ENCODE results near the gene ZAP70. TPM values are rescaled to one million over a fixed set of nuclear protein-coding genes. Genes with fewer than 3 reads are reported as not detected.
A peak's percentile ranks its signal among the peaks of the same experiment; 100 is the strongest.
"Not testable (repeated sequence)": the region's sequence is repeated elsewhere in the genome, so short reads cannot be mapped to it uniquely, and the experiment has no call there.

Gene ZAP70
- total RNA-seq, 2 donors from 2014 or later = 8.3 to 10.4 TPM

DNA sequence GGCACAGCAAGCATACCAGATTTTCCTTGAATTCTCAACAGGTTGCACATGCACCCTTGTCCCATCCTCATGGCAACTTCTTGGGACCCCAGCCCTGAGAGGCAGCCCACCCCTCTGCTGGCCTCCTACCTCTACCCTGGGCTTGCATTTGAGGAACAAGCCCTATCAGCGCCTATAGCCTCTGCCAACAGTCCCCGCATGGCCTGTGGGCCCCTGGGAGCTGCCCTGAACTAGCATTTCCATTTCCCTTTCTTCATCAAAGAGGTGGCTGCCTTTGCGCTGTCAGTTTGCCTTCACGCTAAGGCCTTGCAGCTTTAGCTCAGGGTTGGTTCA, 5.4 kb upstream of the ZAP70 start:
- no peaks in the 10 kb centered on the region for H3K27me3 Mint-ChIP-seq (ENCODE audit: insufficient read depth)
- DNase-seq = peak; percentile 30
- Histone ChIP-seq H3K27me3 (ENCODE audit: control insufficient read depth, insufficient read depth, low read length, poor library complexity, severe bottlenecking) (no peaks in the 10 kb centered on the region), H3K4me3 (ENCODE audit: low read length) (no peak overlapping the region), H3K27ac (ENCODE audit: low read depth, low read length) (no peak overlapping the region), H3K4me1 (ENCODE audit: control insufficient read depth, insufficient read depth, low read length) (peaks cover 22% of the 10 kb centered on the region), H3K9me3 (ENCODE audit: control insufficient read depth, low read length) (no peaks in the 10 kb centered on the region), H3K36me3 (ENCODE audit: control insufficient read depth, insufficient read depth, low read length) (no peaks in the 10 kb centered on the region), H3K9ac (ENCODE audit: extremely low read depth, low read length, poor library complexity, severe bottlenecking) (no peak overlapping the region)
- H3K36me3 Mint-ChIP-seq (ENCODE audit: low read depth) = peaks cover 2% of the 10 kb centered on the region
- H3K4me3 Mint-ChIP-seq = no peak overlapping the region
- H3K4me1 Mint-ChIP-seq = peaks cover 26% of the 10 kb centered on the region
- 95 to 97% methylated on average over 4 of the region's 4 CpGs for WGBS, 2 experiments (ENCODE audit: insufficient coverage in 1 of 2, insufficient read length in 1 of 2)
- H3K9me3 Mint-ChIP-seq = peaks cover 2% of the 10 kb centered on the region
- TF ChIP-seq, protein P1, sequence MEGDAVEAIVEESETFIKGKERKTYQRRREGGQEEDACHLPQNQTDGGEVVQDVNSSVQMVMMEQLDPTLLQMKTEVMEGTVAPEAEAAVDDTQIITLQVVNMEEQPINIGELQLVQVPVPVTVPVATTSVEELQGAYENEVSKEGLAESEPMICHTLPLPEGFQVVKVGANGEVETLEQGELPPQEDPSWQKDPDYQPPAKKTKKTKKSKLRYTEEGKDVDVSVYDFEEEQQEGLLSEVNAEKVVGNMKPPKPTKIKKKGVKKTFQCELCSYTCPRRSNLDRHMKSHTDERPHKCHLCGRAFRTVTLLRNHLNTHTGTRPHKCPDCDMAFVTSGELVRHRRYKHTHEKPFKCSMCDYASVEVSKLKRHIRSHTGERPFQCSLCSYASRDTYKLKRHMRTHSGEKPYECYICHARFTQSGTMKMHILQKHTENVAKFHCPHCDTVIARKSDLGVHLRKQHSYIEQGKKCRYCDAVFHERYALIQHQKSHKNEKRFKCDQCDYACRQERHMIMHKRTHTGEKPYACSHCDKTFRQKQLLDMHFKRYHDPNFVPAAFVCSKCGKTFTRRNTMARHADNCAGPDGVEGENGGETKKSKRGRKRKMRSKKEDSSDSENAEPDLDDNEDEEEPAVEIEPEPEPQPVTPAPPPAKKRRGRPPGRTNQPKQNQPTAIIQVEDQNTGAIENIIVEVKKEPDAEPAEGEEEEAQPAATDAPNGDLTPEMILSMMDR (conservative IDR thresholded peaks at IDR 0.05) = no peak
- H3K27ac Mint-ChIP-seq = no peak overlapping the region

DNA sequence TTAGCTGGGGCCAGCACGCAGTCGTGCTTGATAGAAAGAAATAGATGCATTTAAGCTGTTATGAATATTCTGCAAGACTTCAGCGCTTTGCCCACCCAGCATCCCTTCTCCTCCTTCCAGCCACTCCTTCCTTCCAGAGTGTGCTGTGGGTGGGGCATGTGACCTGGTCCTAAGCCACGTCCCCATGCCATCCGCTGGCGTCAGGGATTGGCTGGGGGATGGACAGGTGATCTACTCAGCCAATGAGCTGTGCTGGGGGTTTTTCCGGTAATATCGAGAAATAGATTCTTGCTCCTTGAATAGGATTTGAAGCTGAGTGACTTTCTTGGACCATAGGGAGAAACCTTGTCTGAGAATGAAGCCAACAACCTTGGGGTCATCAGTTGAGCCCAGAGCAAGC, 4.8 kb upstream of the ZAP70 start:
- no peak overlapping the region for H3K4me3 Mint-ChIP-seq
- 95 to 98% methylated on average over 4 to 8 of the region's 8 CpGs for WGBS, 2 experiments (ENCODE audit: insufficient coverage in 1 of 2, insufficient read length in 1 of 2)
- Histone ChIP-seq H3K9ac (ENCODE audit: extremely low read depth, low read length, poor library complexity, severe bottlenecking) (no peak overlapping the region), H3K4me3 (ENCODE audit: low read length) (no peak overlapping the region), H3K36me3 (ENCODE audit: control insufficient read depth, insufficient read depth, low read length) (no peaks in the 10 kb centered on the region), H3K27me3 (ENCODE audit: control insufficient read depth, insufficient read depth, low read length, poor library complexity, severe bottlenecking) (no peaks in the 10 kb centered on the region), H3K27ac (ENCODE audit: low read depth, low read length) (no peak overlapping the region), H3K9me3 (ENCODE audit: control insufficient read depth, low read length) (no peaks in the 10 kb centered on the region), H3K4me1 (ENCODE audit: control insufficient read depth, insufficient read depth, low read length) (peaks cover 22% of the 10 kb centered on the region)
- H3K36me3 Mint-ChIP-seq (ENCODE audit: low read depth) = peaks cover 2% of the 10 kb centered on the region
- DNase-seq = peak; percentile 53
- peaks cover 2% of the 10 kb centered on the region for H3K9me3 Mint-ChIP-seq
- H3K27me3 Mint-ChIP-seq (ENCODE audit: insufficient read depth) = no peaks in the 10 kb centered on the region
- peaks cover 31% of the 10 kb centered on the region for H3K4me1 Mint-ChIP-seq
- TF ChIP-seq, protein P1 (conservative IDR thresholded peaks at IDR 0.05) = no peak
- no peak overlapping the region for H3K27ac Mint-ChIP-seq

DNA sequence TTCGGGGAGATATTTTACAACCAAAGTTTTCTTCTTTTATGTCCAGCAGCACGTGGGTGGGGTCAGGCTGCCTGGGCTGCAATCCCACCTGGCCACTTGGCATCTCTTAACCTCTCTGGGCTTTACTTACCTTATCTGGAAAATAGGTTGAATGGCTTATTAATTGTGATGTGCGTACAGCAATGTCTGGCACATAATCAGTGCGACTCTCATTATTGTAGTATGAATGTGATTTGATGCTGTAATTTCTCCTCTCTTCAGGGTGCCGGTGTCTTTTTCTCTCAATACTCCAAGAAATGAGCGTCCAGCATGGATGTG, 2.0 kb upstream of the ZAP70 start:
- Mint-ChIP-seq H3K9me3 (peaks cover 2% of the 10 kb centered on the region), H3K27ac (peak overlapping the region; percentile 98), H3K4me1 (peaks cover 48% of the 10 kb centered on the region), H3K27me3 (ENCODE audit: insufficient read depth) (no peaks in the 10 kb centered on the region), H3K36me3 (ENCODE audit: low read depth) (peaks cover 2% of the 10 kb centered on the region), H3K4me3 (no peak overlapping the region)
- WGBS, 2 experiments (ENCODE audit: insufficient coverage in 1 of 2, insufficient read length in 1 of 2) = 82% methylated on average over 6 of the region's 6 CpGs; no CpG with 5 or more reads in 1 of the 2 experiments
- peaks cover 28% of the 10 kb centered on the region for H3K4me1 ChIP-seq (ENCODE audit: control insufficient read depth, insufficient read depth, low read length)
- no peaks in the 10 kb centered on the region for H3K27me3 ChIP-seq (ENCODE audit: control insufficient read depth, insufficient read depth, low read length, poor library complexity, severe bottlenecking)
- no peaks in the 10 kb centered on the region for H3K36me3 ChIP-seq (ENCODE audit: control insufficient read depth, insufficient read depth, low read length)
- peak overlapping the region; percentile 28 for H3K4me3 ChIP-seq (ENCODE audit: low read length)
- no peak for DNase-seq
- TF ChIP-seq, protein P1 (conservative IDR thresholded peaks at IDR 0.05) = no peak
- H3K9ac ChIP-seq (ENCODE audit: extremely low read depth, low read length, poor library complexity, severe bottlenecking) = peak overlapping the region; percentile 78
- no peaks in the 10 kb centered on the region for H3K9me3 ChIP-seq (ENCODE audit: control insufficient read depth, low read length)
- peak overlapping the region; percentile 84 for H3K27ac ChIP-seq (ENCODE audit: low read depth, low read length)

DNA sequence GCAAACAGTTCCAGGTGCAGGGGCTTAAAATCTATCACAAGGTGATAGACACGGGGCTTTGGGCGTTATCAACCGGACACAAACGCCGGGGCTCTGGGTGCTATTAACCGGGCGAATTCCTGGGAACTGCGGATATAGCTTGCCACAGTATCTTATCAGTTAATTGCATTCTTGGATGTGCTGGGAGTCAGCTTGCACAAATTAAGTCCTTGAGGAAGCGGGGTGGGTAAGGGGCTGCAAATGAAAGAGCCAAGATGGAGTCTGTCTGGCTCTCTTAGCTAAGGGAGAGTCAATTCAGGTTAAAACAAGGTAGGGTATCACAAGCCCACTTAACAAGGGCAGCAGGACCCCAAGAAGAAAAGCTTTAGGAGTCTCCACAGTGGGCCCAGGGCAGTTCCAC, 1.2 kb upstream of the ZAP70 start:
- H3K4me3 ChIP-seq (ENCODE audit: low read length); H3K27me3 ChIP-seq (ENCODE audit: control insufficient read depth, insufficient read depth, low read length, poor library complexity, severe bottlenecking); H3K9me3 Mint-ChIP-seq; H3K36me3 Mint-ChIP-seq (ENCODE audit: low read depth); H3K36me3 ChIP-seq (ENCODE audit: control insufficient read depth, insufficient read depth, low read length); H3K4me3 Mint-ChIP-seq; H3K27me3 Mint-ChIP-seq (ENCODE audit: insufficient read depth); H3K9me3 ChIP-seq (ENCODE audit: control insufficient read depth, low read length): not testable (repeated sequence)
- DNase-seq = peak; percentile 58
- Histone ChIP-seq H3K4me1 (ENCODE audit: control insufficient read depth, insufficient read depth, low read length) (peaks cover 28% of the 10 kb centered on the region), H3K9ac (ENCODE audit: extremely low read depth, low read length, poor library complexity, severe bottlenecking) (peak overlapping the region; percentile 78), H3K27ac (ENCODE audit: low read depth, low read length) (peak overlapping the region; percentile 9)
- Mint-ChIP-seq H3K4me1 (peaks cover 47% of the 10 kb centered on the region), H3K27ac (peak overlapping the region; percentile 98)
- WGBS, 2 experiments (ENCODE audit: insufficient coverage in 1 of 2, insufficient read length in 1 of 2) = 53 to 79% methylated on average over 9 of the region's 9 CpGs

All from endodermal cell (in vitro differentiated cells).